ENCODE data around the gene POLR3E.

DNA sequence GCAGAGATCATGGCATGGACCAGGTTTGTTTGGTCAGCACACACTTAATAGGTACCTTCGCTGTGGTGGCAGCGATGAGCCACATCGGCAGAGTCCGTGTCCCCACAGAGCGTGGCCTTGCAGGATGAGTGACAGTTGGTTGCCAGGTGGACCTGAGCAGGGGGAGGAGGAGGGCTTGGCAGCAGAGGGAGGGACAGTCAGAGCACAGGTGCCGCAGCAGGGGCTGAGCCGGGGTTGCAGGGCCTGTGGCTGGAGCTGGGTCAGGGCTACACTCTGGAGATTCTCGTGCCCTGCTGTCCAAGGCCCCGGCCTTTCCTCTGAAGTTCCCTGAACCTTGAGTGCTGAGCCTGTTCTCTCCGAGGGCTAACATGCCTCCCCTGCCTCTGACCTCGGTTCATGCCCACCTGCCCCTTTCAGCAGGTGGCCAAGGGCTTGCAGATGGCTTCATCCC is 24.8 kb downstream of the POLR3E start:
- TF ChIP-seq HMGXB4 (CRISPR knock-in tag; IDR thresholded peaks at IDR 0.05) (no peak), JUN (CRISPR knock-in tag; IDR thresholded peaks at IDR 0.05) (no peak), CTCF (IDR thresholded peaks at IDR 0.05) (no peak)
- TF ChIP-seq, protein P1, sequence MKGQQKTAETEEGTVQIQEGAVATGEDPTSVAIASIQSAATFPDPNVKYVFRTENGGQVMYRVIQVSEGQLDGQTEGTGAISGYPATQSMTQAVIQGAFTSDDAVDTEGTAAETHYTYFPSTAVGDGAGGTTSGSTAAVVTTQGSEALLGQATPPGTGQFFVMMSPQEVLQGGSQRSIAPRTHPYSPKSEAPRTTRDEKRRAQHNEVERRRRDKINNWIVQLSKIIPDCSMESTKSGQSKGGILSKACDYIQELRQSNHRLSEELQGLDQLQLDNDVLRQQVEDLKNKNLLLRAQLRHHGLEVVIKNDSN (CRISPR knock-in tag; IDR thresholded peaks at IDR 0.05): no peak

All from WTC11 (cell line).